Neutrophil (primary cell): Measurements from ENCODE around the gene SEL1L2.

Source experiments
- H3K27ac ChIP-seq: fragments of 200-600 bp; sonication (generic); 2 replicates; pipeline ENCODE4 v1.5.1; 2016; ENCODE audit warnings: mild to moderate bottlenecking, moderate library complexity
- H3K27me3 ChIP-seq: fragments of 200-600 bp; sonication (generic); 2 replicates; pipeline ENCODE4 v1.6.0; 2016; ENCODE audit warnings: mild to moderate bottlenecking
- H3K36me3 ChIP-seq: fragments of 200-600 bp; sonication (generic); 2 replicates; pipeline ENCODE4 v1.5.1; 2017
- H3K4me1 ChIP-seq, 2 experiments: fragments of 200-600 bp in 1 of 2; sonication (generic) in 1 of 2; 1 replicate in 1 of 2; 2 replicates in 1 of 2; pipeline versions ENCODE4 v1.5.1 to v1.6.1; 2013 to 2016; ENCODE audit warnings: low read depth in 1 of 2, low read length in 1 of 2, mild to moderate bottlenecking in 1 of 2, moderate library complexity in 1 of 2; ENCODE audit not compliant: control insufficient read depth in 1 of 2, insufficient read depth in 1 of 2
- H3K4me3 ChIP-seq, 2 experiments: fragments of 200-600 bp in 1 of 2; sonication (generic) in 1 of 2; 1 replicate in 1 of 2; 2 replicates in 1 of 2; pipeline ENCODE4 v1.5.1; 2013 to 2016; ENCODE audit warnings: low read depth in 1 of 2, low read length in 1 of 2, mild to moderate bottlenecking in 1 of 2, moderate library complexity in 1 of 2
- H3K9me3 ChIP-seq: fragments of 200-600 bp; sonication (generic); 2 replicates; pipeline ENCODE4 v1.5.1; 2016
- TF ChIP-seq, protein P1 (sequence below): fragments of 200-600 bp; sonication (generic); IDR thresholded peaks from 2 replicates; pipeline ENCODE4 v1.5.1; 2016; ENCODE audit warnings: antibody characterized with exemption

Gene SEL1L2

DNA sequence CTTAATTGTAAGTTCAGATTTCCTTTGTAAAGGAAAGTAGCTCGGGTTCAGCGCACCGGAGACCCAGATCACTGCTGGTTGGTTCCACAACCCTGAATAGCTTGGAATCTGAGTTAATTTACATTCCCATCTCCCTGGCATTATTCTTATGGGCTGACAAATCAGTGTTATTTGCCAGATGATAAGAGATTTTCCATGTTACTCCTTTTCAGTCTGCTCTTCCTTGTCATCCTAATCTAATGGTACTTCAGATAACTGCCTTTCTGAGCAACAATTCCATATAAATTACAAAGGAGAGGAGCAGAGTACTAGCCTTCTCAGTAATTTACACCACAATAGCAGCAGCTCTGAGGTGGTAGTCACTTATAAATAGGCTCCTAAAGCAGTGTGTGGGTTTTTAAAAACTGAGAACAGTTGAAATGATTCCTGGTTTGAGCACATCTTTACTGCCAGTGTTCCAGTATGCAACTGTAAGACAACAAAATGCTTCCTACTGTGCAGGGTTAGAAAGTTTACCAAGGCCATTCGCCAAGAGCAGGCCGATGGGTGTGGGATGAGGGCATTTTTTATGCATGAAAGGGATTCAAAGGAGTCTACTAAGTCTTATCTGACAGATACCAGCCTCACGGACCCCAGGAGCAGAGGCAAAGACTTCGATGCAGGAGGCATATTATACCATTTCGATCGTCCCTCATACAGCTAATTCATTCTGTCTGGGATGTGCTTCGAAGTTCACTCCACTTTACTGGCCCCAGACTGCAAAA lies 115.8 kb downstream of the SEL1L2 start:
- peaks cover 8 to 10% of the 10 kb centered on the region in 2 experiments for H3K4me1 ChIP-seq
- TF ChIP-seq, protein P1, sequence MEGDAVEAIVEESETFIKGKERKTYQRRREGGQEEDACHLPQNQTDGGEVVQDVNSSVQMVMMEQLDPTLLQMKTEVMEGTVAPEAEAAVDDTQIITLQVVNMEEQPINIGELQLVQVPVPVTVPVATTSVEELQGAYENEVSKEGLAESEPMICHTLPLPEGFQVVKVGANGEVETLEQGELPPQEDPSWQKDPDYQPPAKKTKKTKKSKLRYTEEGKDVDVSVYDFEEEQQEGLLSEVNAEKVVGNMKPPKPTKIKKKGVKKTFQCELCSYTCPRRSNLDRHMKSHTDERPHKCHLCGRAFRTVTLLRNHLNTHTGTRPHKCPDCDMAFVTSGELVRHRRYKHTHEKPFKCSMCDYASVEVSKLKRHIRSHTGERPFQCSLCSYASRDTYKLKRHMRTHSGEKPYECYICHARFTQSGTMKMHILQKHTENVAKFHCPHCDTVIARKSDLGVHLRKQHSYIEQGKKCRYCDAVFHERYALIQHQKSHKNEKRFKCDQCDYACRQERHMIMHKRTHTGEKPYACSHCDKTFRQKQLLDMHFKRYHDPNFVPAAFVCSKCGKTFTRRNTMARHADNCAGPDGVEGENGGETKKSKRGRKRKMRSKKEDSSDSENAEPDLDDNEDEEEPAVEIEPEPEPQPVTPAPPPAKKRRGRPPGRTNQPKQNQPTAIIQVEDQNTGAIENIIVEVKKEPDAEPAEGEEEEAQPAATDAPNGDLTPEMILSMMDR, result no peak
- H3K27me3 ChIP-seq, result no peaks in the 10 kb centered on the region
- H3K27ac ChIP-seq, result no peak overlapping the region
- no peaks in the 10 kb centered on the region for H3K9me3 ChIP-seq
- H3K4me3 ChIP-seq, result no peak overlapping the region
- no peaks in the 10 kb centered on the region for H3K36me3 ChIP-seq

DNA sequence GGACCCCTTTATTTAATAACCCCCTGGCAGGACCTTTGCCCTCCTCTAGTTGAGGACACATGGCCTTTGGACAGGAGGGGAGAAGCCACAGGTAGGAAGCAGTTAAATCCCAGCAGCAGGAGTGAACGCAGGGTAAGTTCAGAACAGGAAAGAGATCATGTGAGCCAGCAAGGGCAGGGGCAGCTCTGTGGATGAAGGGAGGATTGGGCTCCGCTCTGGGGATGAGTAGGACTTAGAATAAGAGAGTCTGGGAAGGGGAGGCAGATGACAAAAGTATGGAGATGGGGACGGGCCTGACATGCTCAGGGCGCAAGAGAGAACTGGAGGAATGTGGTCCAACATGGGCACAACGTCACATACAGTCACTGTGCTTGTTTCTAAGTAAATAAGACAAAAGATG lies 116.6 kb downstream of the SEL1L2 start:
- H3K9me3 ChIP-seq, result no peaks in the 10 kb centered on the region

DNA sequence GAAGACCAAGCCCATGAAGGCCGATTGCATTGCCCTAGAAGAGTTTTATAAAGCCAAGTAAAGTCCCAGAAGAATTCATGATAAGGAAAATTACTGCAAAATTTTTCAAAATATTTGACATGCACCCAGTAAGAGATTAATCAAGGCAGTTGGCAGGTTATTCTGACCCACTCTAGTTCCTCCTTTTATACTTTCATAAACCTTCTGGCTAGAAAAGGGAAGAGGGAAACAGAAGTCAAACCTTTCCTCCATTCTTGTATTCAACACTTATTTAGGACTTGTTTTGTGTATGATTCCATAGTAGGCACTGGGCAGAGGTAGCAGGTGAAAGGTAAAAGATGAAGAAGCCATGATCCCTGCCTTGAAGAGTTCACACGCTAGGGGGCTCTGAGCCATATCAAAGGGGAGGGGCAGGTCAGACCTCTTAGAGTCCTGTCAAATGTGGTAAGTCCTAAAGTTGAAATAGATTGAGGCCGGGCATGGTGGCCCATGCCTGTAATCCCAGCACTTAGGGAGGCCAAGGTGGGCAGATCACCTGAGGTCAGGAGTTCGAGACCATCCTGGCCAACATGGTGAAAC lies 120.2 kb downstream of the SEL1L2 start:
- H3K4me3 ChIP-seq, result no peak overlapping the region

More for the DNA sequence above, 116.6 kb downstream of the SEL1L2 start:
- TF ChIP-seq, protein P1, result no peak
- Histone ChIP-seq H3K36me3 (no peaks in the 10 kb centered on the region), H3K4me3 (no peak overlapping the region), H3K4me1 (peaks cover 16 to 18% of the 10 kb centered on the region in 2 experiments), H3K27ac (no peak overlapping the region), H3K27me3 (no peaks in the 10 kb centered on the region)

GRCh38 chr20:13868331-13868730 lies 122.1 kb downstream of the SEL1L2 start:
- H3K36me3 ChIP-seq, result no peaks in the 10 kb centered on the region
- no peaks in the 10 kb centered on the region for H3K9me3 ChIP-seq
- peak overlapping the region; percentile 27 to 31 for H3K4me3 ChIP-seq
- H3K4me1 ChIP-seq, result peaks cover 56 to 68% of the 10 kb centered on the region in 2 experiments
- H3K27me3 ChIP-seq, result no peaks in the 10 kb centered on the region
- TF ChIP-seq, protein P1, result no peak
- peak overlapping the region; percentile 74 for H3K27ac ChIP-seq

More for the DNA sequence above, 120.2 kb downstream of the SEL1L2 start:
- no peaks in the 10 kb centered on the region for H3K27me3 ChIP-seq
- peak overlapping the region; percentile 74 for H3K27ac ChIP-seq
- TF ChIP-seq, protein P1, result no peak
- H3K4me1 ChIP-seq, result peaks cover 49 to 54% of the 10 kb centered on the region in 2 experiments
- H3K9me3 ChIP-seq, result no peaks in the 10 kb centered on the region
- H3K36me3 ChIP-seq, result no peaks in the 10 kb centered on the region

DNA sequence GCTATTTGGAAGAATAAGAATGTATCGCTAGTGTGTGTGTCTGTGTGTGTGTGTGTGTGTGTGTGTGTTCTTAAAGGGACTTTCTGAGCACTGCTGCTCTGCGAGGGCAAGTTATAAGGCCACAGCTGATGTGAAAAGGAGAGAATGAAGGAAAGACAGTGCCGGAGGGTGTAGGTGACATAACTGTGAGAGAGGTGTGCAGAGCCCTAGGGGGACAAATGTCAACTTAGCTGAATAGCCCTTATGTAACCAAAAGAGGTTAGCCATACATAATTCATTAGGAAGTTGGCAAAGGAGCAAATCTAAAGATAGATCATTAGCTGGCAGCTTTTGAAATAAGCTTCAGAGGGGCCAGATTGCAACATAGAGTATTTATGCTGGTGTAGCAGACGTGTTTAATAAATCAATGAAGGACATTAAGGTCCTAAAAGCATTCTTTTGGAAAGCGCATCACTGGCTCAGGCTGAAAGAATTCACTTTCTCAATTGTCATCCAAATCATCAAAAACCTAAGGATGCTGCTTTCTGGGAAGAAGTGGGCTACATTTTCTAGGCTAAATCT lies 124.5 kb downstream of the SEL1L2 start:
- Histone ChIP-seq H3K9me3 (no peaks in the 10 kb centered on the region), H3K4me1 (peaks cover 58 to 82% of the 10 kb centered on the region in 2 experiments), H3K4me3 (no peak overlapping the region), H3K27me3 (no peaks in the 10 kb centered on the region), H3K36me3 (no peaks in the 10 kb centered on the region), H3K27ac (peak overlapping the region; percentile 50)
- TF ChIP-seq, protein P1, result no peak
